ENCODE data around the gene NT5C3A.

Gene NT5C3A

DNA sequence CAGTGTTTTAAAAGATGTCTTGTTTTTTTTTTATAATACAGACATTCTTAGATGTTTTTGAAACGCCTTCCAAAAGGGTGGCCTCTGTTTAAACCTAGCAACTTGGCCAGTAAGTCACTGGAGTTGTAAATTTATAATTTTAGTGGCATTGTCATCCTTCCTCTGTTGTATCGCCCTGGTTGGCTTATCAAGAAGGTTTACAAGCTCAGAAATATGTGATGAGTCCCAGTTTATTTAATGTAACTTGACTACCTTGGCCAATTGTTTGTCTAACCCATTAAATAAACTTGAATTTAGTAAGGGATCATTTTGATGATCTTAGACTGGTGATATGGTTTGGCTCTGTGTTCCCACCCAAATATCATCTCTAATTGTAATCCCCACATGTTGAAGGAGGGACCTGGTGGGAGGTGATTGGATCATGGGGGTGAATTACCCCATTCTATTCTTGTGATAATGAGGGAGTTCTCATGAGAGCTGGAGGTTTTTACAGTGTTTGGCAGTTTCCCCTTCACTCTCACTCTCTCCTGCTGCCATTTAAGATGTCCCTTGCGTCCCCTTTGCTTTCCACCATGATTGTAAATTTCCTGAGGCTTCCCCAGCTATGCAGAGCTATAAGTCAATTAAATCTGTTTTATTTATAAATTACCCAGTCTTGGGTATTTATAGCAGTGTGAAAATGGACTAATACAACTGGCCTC, 13.4 kb upstream of the NT5C3A start:
- DNase-seq (ENCODE audit: low read depth): no peak
- no peak overlapping the region for H3K4me3 ChIP-seq (ENCODE audit: low read depth, low read length)
- TF ChIP-seq, protein P1, sequence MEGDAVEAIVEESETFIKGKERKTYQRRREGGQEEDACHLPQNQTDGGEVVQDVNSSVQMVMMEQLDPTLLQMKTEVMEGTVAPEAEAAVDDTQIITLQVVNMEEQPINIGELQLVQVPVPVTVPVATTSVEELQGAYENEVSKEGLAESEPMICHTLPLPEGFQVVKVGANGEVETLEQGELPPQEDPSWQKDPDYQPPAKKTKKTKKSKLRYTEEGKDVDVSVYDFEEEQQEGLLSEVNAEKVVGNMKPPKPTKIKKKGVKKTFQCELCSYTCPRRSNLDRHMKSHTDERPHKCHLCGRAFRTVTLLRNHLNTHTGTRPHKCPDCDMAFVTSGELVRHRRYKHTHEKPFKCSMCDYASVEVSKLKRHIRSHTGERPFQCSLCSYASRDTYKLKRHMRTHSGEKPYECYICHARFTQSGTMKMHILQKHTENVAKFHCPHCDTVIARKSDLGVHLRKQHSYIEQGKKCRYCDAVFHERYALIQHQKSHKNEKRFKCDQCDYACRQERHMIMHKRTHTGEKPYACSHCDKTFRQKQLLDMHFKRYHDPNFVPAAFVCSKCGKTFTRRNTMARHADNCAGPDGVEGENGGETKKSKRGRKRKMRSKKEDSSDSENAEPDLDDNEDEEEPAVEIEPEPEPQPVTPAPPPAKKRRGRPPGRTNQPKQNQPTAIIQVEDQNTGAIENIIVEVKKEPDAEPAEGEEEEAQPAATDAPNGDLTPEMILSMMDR (IDR thresholded peaks at IDR 0.05; ENCODE audit: low read depth, low read length, missing control alignments): no peak

DNA sequence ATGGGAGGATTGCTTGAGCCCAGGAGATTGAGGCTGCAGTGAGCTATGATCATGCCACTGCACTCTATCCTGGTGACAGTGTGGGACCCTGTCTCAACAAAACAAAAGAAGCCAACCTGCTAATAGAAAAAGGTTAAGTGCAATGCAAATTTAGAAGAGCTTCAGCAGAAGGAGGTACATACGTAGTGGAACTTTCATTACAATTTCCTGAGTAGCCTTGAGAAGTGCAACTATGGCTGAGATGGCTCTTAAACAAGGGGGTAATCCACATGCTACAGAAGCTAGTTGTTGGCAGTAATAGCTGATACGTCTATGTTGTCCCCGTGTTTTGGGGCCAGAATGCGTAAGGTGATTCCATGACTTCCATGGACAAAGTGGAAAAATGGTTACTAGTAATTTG, 10.7 kb upstream of the NT5C3A start:
- no peak overlapping the region for H3K4me3 ChIP-seq (ENCODE audit: low read depth, low read length)
- TF ChIP-seq, protein P1 (IDR thresholded peaks at IDR 0.05; ENCODE audit: low read depth, low read length, missing control alignments): no peak
- DNase-seq (ENCODE audit: low read depth): no peak

DNA sequence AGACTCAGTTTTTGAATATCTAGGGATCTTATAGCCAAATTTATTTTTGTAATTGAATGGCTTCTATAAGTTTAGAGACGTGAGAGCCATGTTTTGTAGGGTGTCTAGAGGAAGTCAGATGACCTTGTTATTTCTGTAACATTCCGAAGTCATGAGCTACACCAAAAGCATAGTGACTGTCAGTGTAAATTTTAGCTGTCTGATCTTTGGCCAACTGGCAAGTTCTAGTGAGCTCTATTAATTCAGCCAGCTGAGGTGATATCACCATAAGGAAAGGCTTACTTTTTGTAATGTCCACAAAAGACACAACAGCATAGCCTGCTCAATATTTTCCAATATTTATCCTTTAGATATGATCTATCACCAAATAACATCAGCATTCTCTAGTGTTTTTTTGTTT, 9.9 kb upstream of the NT5C3A start:
- DNase-seq (ENCODE audit: low read depth): no peak

DNA sequence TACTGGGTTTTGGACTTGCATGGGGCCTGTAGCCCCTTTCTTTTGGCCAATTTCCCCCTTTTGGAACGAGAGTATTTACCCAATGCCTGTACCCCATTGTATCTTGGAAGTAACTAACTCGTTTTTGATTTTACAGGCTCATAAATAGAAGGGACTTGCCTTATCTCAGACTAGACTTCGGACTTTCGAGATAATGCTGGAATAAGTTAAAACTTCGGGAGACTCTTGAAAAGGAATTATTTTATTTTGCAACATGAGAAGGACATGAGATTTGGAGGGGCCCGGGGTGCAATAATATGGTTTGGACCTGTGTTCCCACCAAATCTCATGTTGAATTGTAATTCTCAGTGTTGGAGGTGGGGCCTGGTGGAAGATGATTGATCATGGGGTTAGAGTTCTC, 8.3 kb upstream of the NT5C3A start:
- H3K4me3 ChIP-seq (ENCODE audit: low read depth, low read length): no peak overlapping the region
- DNase-seq (ENCODE audit: low read depth): no peak

More for the DNA sequence above, 9.9 kb upstream of the NT5C3A start:
- no peak overlapping the region for H3K4me3 ChIP-seq (ENCODE audit: low read depth, low read length)
- TF ChIP-seq, protein P1 (IDR thresholded peaks at IDR 0.05; ENCODE audit: low read depth, low read length, missing control alignments): no peak

DNA sequence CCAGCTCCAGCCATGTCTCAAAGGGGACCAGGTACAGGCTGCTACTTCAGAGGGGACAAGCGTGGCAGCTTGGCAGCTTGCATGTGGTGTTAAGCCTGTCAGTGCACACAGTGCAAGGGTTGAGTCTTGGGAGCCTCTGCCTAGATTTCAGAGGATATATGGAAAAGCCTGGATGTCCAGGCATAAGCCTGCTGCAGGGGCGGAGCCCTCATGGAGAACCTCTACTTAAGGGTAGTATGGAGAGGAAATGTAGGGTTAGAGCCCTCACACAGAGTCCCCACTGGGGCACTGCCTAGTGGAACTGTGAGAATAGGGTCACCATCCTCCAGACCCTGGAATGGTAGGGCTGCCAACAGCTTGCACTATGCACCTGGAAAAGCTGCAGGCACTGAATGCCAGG, 7.7 kb upstream of the NT5C3A start:
- TF ChIP-seq, protein P1 (IDR thresholded peaks at IDR 0.05; ENCODE audit: low read depth, low read length, missing control alignments): no peak
- no peak for DNase-seq (ENCODE audit: low read depth)
- H3K4me3 ChIP-seq (ENCODE audit: low read depth, low read length): no peak overlapping the region

More for the DNA sequence above, 8.3 kb upstream of the NT5C3A start:
- TF ChIP-seq, protein P1 (IDR thresholded peaks at IDR 0.05; ENCODE audit: low read depth, low read length, missing control alignments): no peak

DNA sequence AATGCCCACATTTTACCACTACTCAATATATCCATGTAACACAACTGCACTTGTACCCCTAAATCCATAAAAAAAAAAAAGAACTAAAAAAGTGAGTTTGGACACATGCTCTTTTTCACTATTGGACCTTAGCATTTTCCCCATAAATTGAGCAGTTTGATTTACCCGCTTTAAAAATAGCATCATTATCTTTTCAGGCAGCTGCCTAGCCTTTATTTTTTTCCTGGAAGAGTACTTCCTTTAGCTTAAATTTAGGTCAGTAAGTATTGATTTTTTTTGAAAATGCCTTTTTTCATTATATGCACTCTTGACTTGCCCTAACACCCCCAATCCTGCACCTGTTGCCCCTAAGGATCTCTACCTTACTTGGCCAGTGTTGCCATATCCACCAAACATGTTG, 5.3 kb upstream of the NT5C3A start:
- no peak overlapping the region for H3K4me3 ChIP-seq (ENCODE audit: low read depth, low read length)
- DNase-seq (ENCODE audit: low read depth): no peak
- TF ChIP-seq, protein P1 (IDR thresholded peaks at IDR 0.05; ENCODE audit: low read depth, low read length, missing control alignments): no peak

DNA sequence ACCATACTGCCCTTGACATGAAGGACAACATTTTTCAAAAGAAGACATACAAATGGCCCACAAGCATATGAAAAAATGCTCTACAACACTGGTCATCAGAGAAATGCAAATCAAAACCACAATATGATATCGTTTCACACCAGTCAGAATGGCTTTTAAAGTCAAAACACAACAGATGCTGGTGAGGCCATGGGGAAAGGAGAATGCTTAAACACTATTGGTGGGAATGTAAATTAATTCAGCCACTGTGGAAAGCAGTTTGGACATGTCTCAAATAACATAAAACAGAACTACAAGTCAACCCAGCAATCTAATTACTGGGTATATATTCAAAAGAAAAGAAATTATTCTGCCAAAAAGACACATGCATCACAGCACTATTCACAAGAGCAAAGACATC, 4.2 kb upstream of the NT5C3A start:
- no peak overlapping the region for H3K4me3 ChIP-seq (ENCODE audit: low read depth, low read length)
- TF ChIP-seq, protein P1 (IDR thresholded peaks at IDR 0.05; ENCODE audit: low read depth, low read length, missing control alignments): no peak
- no peak for DNase-seq (ENCODE audit: low read depth)

Data from GM12864 (cell line).